Urothelium cell line (cell line): ENCODE data around the gene WSB2.
"Not testable (repeated sequence)": the region's sequence is repeated elsewhere in the genome, so short reads cannot be mapped to it uniquely, and the experiment has no call there.

Experiments used
- DNase-seq: peaks from one replicate; pipeline ENCODE4 v3.0.0; 2011; ENCODE audit warnings: low spot score, mixed read lengths
- FAIRE-seq: peaks from 2 replicates; lab custom pipeline; 2011; peaks lifted over from hg19 to GRCh38; lab: Jason Lieb, UNC

Gene WSB2

GRCh38 chr12:118010903-118011302 is 50.1 kb downstream of the WSB2 start:
- DNase-seq (no peak), FAIRE-seq (no peak)

- not testable (repeated sequence) for DNase-seq, FAIRE-seq
Observed at GRCh38 chr12:117999806-118000205, 61.2 kb downstream of the WSB2 start.

- DNase-seq: no peak
- FAIRE-seq: no peak
Observed at GRCh38 chr12:117998719-117999118, 62.3 kb downstream of the WSB2 start.

GRCh38 chr12:117994551-117995438 is 66.2 kb downstream of the WSB2 start:
- DNase-seq: no peak
- FAIRE-seq: no peak

- FAIRE-seq: no peak
- DNase-seq: peak; percentile 57
Observed at GRCh38 chr12:117986705-117987469, 74.1 kb downstream of the WSB2 start.

GRCh38 chr12:117985182-117985581 is 75.8 kb downstream of the WSB2 start:
- no peak for DNase-seq

More at GRCh38 chr12:117985182-117985581, 75.8 kb downstream of the WSB2 start:
- FAIRE-seq: no peak
